ENCODE measurements around the gene CPEB2. TPM values are rescaled to one million over a fixed set of nuclear protein-coding genes. Genes with fewer than 3 reads are reported as not detected.

Gene CPEB2
- total RNA-seq, 3 donors from 2014 or later: 4.8 to 8.7 (median 8.2) TPM

- DNase-seq (no peak), ATAC-seq (no peak)
- H3K36me3 Mint-ChIP-seq (ENCODE audit: insufficient read depth): no peaks in the 10 kb centered on the region
- H3K4me3 Mint-ChIP-seq: no peak overlapping the region
- peaks cover 7% of the 10 kb centered on the region for H3K27me3 Mint-ChIP-seq (ENCODE audit: low read depth)
- H3K9me3 Mint-ChIP-seq: peaks cover 7% of the 10 kb centered on the region
- H3K4me1 Mint-ChIP-seq (ENCODE audit: low read depth): no peaks in the 10 kb centered on the region
These were observed 98.9 kb downstream of the CPEB2 start for GRCh38 chr4:15100994-15101695.

- Mint-ChIP-seq H3K4me1 (ENCODE audit: low read depth) (no peaks in the 10 kb centered on the region), H3K36me3 (ENCODE audit: insufficient read depth) (no peaks in the 10 kb centered on the region), H3K27me3 (ENCODE audit: low read depth) (peaks cover 2% of the 10 kb centered on the region), H3K4me3 (no peak overlapping the region), H3K9me3 (no peaks in the 10 kb centered on the region)
- ATAC-seq (no peak), DNase-seq (no peak)
These were observed 102.5 kb downstream of the CPEB2 start for GRCh38 chr4:15104825-15105224.

DNA sequence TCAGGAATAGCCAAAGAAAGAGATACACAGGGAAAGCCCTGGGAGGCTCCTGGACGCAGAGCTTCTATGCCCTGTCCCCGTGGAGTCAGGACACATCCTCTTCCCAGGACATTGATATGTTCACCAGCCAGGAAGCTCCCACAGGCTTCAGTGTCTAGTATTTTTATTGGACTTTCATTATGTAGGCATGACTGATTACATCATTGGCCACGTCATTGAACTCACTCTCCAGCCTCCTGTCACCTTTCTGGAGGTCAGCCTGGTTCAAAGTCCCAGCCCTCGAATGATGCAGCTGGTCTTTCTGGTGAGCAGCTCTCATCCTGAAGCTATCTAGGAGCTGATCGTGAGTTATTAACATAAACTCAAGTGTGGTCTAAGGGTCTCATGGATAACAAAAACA, 104.1 kb downstream of the CPEB2 start:
- Mint-ChIP-seq H3K4me3 (no peak overlapping the region), H3K9me3 (no peaks in the 10 kb centered on the region), H3K27me3 (ENCODE audit: low read depth) (no peaks in the 10 kb centered on the region), H3K36me3 (ENCODE audit: insufficient read depth) (no peaks in the 10 kb centered on the region), H3K4me1 (ENCODE audit: low read depth) (no peaks in the 10 kb centered on the region)
- DNase-seq (no peak), ATAC-seq (no peak)

DNA sequence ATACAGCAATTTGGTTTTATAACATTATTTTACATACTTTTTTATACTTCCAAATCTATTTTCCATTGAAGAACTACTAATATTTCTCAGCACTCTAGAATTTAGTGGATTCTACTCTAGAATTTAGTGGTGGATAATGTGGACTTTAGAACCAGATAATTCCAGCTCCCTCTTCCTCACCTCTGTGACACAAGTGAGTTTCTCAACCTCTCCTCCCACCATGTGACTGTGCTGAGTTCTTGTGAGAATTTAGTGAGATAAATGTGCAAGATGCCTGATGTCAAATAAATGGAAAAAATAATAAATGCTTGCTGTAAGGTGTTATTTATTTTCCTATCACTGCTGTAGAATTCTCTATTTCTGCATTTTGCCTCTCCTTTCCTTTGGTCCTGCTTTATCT, 107.3 kb downstream of the CPEB2 start:
- Mint-ChIP-seq H3K9me3 (no peaks in the 10 kb centered on the region), H3K36me3 (ENCODE audit: insufficient read depth) (no peaks in the 10 kb centered on the region), H3K4me3 (no peak overlapping the region), H3K4me1 (ENCODE audit: low read depth) (no peaks in the 10 kb centered on the region), H3K27me3 (ENCODE audit: low read depth) (no peaks in the 10 kb centered on the region)
- DNase-seq (no peak), ATAC-seq (no peak)

- no peak overlapping the region for H3K4me3 Mint-ChIP-seq
- no peaks in the 10 kb centered on the region for H3K36me3 Mint-ChIP-seq (ENCODE audit: insufficient read depth)
- no peaks in the 10 kb centered on the region for H3K9me3 Mint-ChIP-seq
- ATAC-seq: no peak
- no peaks in the 10 kb centered on the region for H3K4me1 Mint-ChIP-seq (ENCODE audit: low read depth)
- no peaks in the 10 kb centered on the region for H3K27me3 Mint-ChIP-seq (ENCODE audit: low read depth)
- no peak for DNase-seq
These were observed 107.9 kb downstream of the CPEB2 start for GRCh38 chr4:15110120-15110571.

DNA sequence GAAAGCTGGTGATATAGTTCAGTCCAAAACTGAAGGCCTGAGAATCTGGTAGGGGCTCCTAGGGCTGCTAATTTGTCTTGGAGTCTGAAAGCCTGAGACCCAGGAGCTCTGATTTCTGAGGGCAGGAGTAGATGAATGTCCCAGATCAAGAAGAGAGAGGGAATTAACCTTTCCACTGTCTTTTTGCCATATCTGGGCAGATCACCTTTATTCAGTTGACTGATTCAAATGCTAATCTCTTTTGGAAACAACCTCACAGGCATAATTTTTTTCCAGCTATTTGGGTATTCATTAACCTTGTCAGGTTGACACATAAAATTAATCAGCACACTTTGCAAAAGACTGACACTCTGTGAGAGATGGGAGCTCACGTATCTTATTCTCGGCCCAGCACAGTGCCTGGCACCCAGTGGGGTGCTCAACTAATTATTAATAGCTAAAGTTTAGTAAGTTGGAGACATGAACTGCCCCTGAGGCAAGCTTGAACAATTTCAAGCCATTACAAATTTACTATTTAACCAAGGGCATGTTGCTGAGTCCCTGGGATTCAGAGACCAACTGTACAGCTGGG, 114.3 kb downstream of the CPEB2 start:
- Mint-ChIP-seq H3K9me3 (peaks cover 18% of the 10 kb centered on the region), H3K4me3 (no peak overlapping the region), H3K4me1 (ENCODE audit: low read depth) (peaks cover 5% of the 10 kb centered on the region), H3K27me3 (ENCODE audit: low read depth) (peaks cover 10% of the 10 kb centered on the region), H3K36me3 (ENCODE audit: insufficient read depth) (no peaks in the 10 kb centered on the region)
- no peak for DNase-seq
- ATAC-seq: no peak

DNA sequence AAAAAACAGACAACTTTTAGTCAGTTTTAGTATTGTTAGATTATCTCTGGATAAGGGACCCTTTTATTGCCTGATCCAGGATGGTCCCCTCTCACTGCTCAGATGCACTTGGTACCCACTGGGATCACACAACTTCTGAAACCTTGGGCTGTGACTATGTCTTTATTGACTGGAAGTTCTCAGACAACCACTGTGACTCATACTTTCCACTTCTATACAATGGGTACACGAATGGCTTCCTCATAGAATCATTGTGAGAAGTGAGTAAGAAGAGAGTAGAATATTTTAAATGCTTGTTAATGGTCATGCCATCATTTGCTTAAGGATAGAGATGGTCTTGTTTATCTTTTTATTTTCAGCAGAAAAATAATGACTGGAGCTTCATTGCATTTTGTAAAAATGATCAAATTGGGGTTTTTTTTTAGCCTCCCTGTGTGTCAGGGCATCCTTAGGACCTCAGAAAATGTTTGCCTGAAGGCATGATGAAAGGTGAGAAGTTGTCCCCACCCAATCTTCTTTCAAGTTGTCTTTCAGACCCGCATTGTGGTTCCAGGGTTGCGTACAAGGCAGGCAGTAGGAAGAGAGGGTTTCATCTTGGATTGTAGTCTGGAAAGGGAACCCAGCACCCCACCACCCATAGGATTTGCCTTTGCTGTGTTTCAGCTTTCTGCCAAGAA, 115.1 kb downstream of the CPEB2 start:
- Mint-ChIP-seq H3K4me1 (ENCODE audit: low read depth) (peaks cover 5% of the 10 kb centered on the region), H3K27me3 (ENCODE audit: low read depth) (peaks cover 10% of the 10 kb centered on the region), H3K9me3 (peaks cover 18% of the 10 kb centered on the region), H3K4me3 (no peak overlapping the region), H3K36me3 (ENCODE audit: insufficient read depth) (no peaks in the 10 kb centered on the region)
- no peak for DNase-seq
- ATAC-seq: peak; percentile 78 to 85

- Mint-ChIP-seq H3K4me1 (ENCODE audit: low read depth) (peaks cover 5% of the 10 kb centered on the region), H3K9me3 (peaks cover 18% of the 10 kb centered on the region), H3K27me3 (ENCODE audit: low read depth) (peaks cover 10% of the 10 kb centered on the region), H3K36me3 (ENCODE audit: insufficient read depth) (no peaks in the 10 kb centered on the region), H3K4me3 (no peak overlapping the region)
- DNase-seq (no peak), ATAC-seq (no peak)
These were observed 116.0 kb downstream of the CPEB2 start for GRCh38 chr4:15118292-15118691.

Measured in activated T-cell treated with anti-CD3 and anti-CD28 coated beads, Interleukin-2, amount 50 U/mL, for 4 hours (primary cell).